Smooth muscle cell (in vitro differentiated cells): ENCODE measurements around the gene MINDY4. TPM values are rescaled to one million over a fixed set of nuclear protein-coding genes. Genes with fewer than 3 reads are reported as not detected.
A peak's percentile ranks its signal among the peaks of the same experiment; 100 is the strongest.

Experiments used
- DNase-seq: peaks from one replicate; lab custom pipeline; 2025; ENCODE audit not compliant: unreplicated experiment; lab: John Stamatoyannopoulos, UW
- H2AFZ ChIP-seq: fragments of 200-600 bp; sonication (generic); 2 replicates; pipeline ENCODE4 v1.6.0; 2016; ENCODE audit warnings: antibody characterized with exemption, low read depth, mild to moderate bottlenecking
- H3F3A ChIP-seq: fragments of 200-600 bp; sonication (generic); 2 replicates; pipeline ENCODE4 v1.6.0; 2017; ENCODE audit warnings: antibody characterized with exemption, low read depth
- H3K27ac ChIP-seq: fragments of 200-600 bp; sonication (generic); 2 replicates; pipeline ENCODE4 v1.5.1; 2016; ENCODE audit warnings: low read depth, mild to moderate bottlenecking
- H3K27me3 ChIP-seq: fragments of 200-600 bp; sonication (generic); 2 replicates; pipeline ENCODE4 v1.6.1; 2016; ENCODE audit warnings: low read depth, mild to moderate bottlenecking
- H3K36me3 ChIP-seq: fragments of 200-600 bp; sonication (generic); 2 replicates; pipeline ENCODE4 v1.5.1; 2016; ENCODE audit warnings: low read depth
- H3K4me1 ChIP-seq: fragments of 200-600 bp; sonication (generic); 2 replicates; pipeline ENCODE4 v1.5.1; 2016; ENCODE audit warnings: low read depth
- H3K4me2 ChIP-seq: fragments of 200-600 bp; sonication (generic); 2 replicates; pipeline ENCODE4 v1.6.0; 2016; ENCODE audit warnings: mild to moderate bottlenecking
- H3K4me3 ChIP-seq: fragments of 200-600 bp; sonication (generic); 2 replicates; pipeline ENCODE4 v1.5.1; 2016; ENCODE audit warnings: mild to moderate bottlenecking
- H3K79me2 ChIP-seq: fragments of 200-600 bp; sonication (generic); 2 replicates; pipeline ENCODE4 v1.6.0; 2016; ENCODE audit warnings: low read depth, mild to moderate bottlenecking
- H3K9ac ChIP-seq: fragments of 200-600 bp; sonication (generic); 2 replicates; pipeline ENCODE4 v1.6.0; 2016; ENCODE audit warnings: low read depth
- H3K9me3 ChIP-seq: fragments of 200-600 bp; sonication (generic); replicated peaks from 2 replicates; pipeline ENCODE4 v1.5.1; 2016; ENCODE audit warnings: low read depth
- H4K20me1 ChIP-seq: fragments of 200-600 bp; sonication (generic); 2 replicates; pipeline ENCODE4 v1.6.0; 2016; ENCODE audit warnings: low read depth
- CTCF ChIP-seq: fragments of 200-600 bp; sonication (generic); IDR thresholded peaks from 2 replicates; pipeline ENCODE4 v1.5.1; 2017; ENCODE audit warnings: borderline replicate concordance, mild to moderate bottlenecking, antibody characterized with exemption; ENCODE audit not compliant: insufficient read depth, poor library complexity, severe bottlenecking
- WGBS: methylation state at CpG from one replicate; pipeline ENCODE4 v1.1.7; 2016; ENCODE audit warnings: low lambda C conversion rate; 5-methylcytosine and 5-hydroxymethylcytosine counted together
- polyA plus RNA-seq: library from polyadenylated mRNA; unstranded; fragments of >200 nt; fragmentation: Nextera tagmentation; extraction: Ambion mirVana; gene quantifications from 2 replicates; pipeline ENCODE4 v1.2.1, GENCODE V29; 2016
- total RNA-seq: library from RNA; depleted of rRNA; stranded (reverse); fragments of >200 nt; gene quantifications from 2 replicates; pipeline ENCODE4 v1.2.3, GENCODE V29; 2014

The MINDY4 gene
- total and polyA plus RNA-seq, 2 experiments from 2014 or later = 4.9 to 5.3 TPM

- Histone ChIP-seq H3K27ac (peak overlapping the region; percentile 78), H4K20me1 (peaks cover 38% of the 10 kb centered on the region), H3K4me3 (no peak overlapping the region), H3K27me3 (no peaks in the 10 kb centered on the region), H3K79me2 (peaks cover 41% of the 10 kb centered on the region), H3K9me3 (no peaks in the 10 kb centered on the region), H3K9ac (peak overlapping the region; percentile 15), H3F3A (peaks cover 7% of the 10 kb centered on the region), H3K36me3 (no peaks in the 10 kb centered on the region), H3K4me1 (peaks cover 15% of the 10 kb centered on the region), H3K4me2 (peak overlapping the region; percentile 98), H2AFZ (no peak overlapping the region)
- TF ChIP-seq CTCF = no peak
- DNase-seq = no peak
- 70% methylated on average over 11 of the region's 11 CpGs for WGBS
These were observed 139.3 kb downstream of the MINDY4 start for GRCh38 chr7:30910411-30911073.

GRCh38 chr7:30911133-30911532, 139.9 kb downstream of the MINDY4 start:
- no peaks in the 10 kb centered on the region for H3K36me3 ChIP-seq
- peak overlapping the region; percentile 15 for H3K9ac ChIP-seq
- H3F3A ChIP-seq = peaks cover 7% of the 10 kb centered on the region
- WGBS = 86% methylated on average over 11 of the region's 11 CpGs
- H3K4me1 ChIP-seq = peaks cover 16% of the 10 kb centered on the region
- no peaks in the 10 kb centered on the region for H3K9me3 ChIP-seq
- H3K27ac ChIP-seq = peak overlapping the region; percentile 78
- H3K27me3 ChIP-seq = no peaks in the 10 kb centered on the region
- H3K79me2 ChIP-seq = peaks cover 47% of the 10 kb centered on the region
- H4K20me1 ChIP-seq = peaks cover 44% of the 10 kb centered on the region
- H3K4me2 ChIP-seq = peak overlapping the region; percentile 98
- H2AFZ ChIP-seq = no peak overlapping the region
- TF ChIP-seq CTCF = no peak
- peak overlapping the region; percentile 57 for H3K4me3 ChIP-seq
- DNase-seq = no peak

GRCh38 chr7:30911561-30911969, 140.3 kb downstream of the MINDY4 start, which contains the start of gene AQP1:
TSS of gene AQP1 (plus strand) at chr7:30911853. CDS start at chr7:30911910, 57 bp downstream.
- peak within 1 kb of the TSS; percentile 57 for H3K4me3 ChIP-seq
- peak within 1 kb of the TSS; percentile 98 for H3K4me2 ChIP-seq
- H3K27ac ChIP-seq = peak within 1 kb of the TSS; percentile 78
- peak within 1 kb of the TSS; percentile 52 for H3K9ac ChIP-seq
- peaks cover 49% of the 10 kb centered on the region for H4K20me1 ChIP-seq
- no peaks in the 10 kb centered on the region for H3K9me3 ChIP-seq
- TF ChIP-seq CTCF = no peak
- DNase-seq = peak; percentile 53
- peaks cover 7% of the 10 kb centered on the region for H3F3A ChIP-seq
- H3K4me1 ChIP-seq = peaks cover 20% of the 10 kb centered on the region
- no peak within 1 kb of the TSS for H2AFZ ChIP-seq
- peaks cover 51% of the 10 kb centered on the region for H3K79me2 ChIP-seq
- H3K27me3 ChIP-seq = no peaks in the 10 kb centered on the region
- H3K36me3 ChIP-seq = no peaks in the 10 kb centered on the region
- WGBS = 29% methylated on average over 11 of the region's 12 CpGs
